ENCODE measurements around the gene CCSER1. TPM values are rescaled to one million over a fixed set of nuclear protein-coding genes. Genes with fewer than 3 reads are reported as not detected.

CCSER1 gene
- total and polyA plus RNA-seq, 9 donors, result 0.21 to 8.3 (median 3.2) TPM

DNA sequence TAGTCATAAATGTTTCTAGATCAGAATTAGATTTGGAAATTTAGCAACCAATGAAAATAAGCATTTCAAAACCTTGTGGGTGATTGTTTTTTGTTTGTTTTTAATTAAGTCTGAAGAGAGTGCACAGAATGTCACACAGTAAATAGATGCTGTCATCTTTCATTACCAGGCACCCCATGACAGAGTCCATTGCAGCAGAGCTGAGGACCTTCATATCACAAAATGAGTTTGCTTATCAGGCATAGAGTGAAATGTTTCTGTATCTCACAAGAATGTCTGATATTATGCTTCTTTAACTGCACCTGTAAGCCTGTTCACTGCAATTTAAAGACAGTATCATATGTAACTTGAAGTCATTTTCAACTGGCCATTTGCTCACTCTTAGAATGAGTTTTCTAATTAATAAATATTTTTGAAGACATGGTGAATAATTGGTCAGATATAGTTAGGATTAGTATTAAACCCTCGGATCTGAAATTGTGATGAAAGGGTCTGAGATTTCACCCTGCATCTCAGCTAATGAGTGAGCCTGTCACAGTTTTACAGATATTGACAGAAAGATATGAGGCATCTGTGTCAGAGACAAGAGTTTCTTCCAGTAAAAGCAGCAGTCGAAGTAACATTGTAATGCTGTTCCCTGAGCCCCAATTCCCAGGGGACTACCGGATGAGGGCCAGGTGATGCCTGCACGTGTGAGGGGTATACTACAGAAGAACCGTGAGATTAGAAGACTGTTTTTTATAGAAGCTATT, 416.4 kb downstream of the CCSER1 start:
- no peak for DNase-seq
- Histone ChIP-seq H3K27me3 (no peaks in the 10 kb centered on the region), H3K36me3 (no peaks in the 10 kb centered on the region), H3K9me3 (no peaks in the 10 kb centered on the region), H3K27ac (no peak overlapping the region), H3K4me3 (no peak overlapping the region), H3K4me1 (ENCODE audit: insufficient read depth) (no peaks in the 10 kb centered on the region)
- no peak for TF ChIP-seq CTCF (IDR thresholded peaks at IDR 0.05)
- TF ChIP-seq POLR2A (IDR thresholded peaks at IDR 0.05), result no peak
- TF ChIP-seq EP300 (IDR thresholded peaks at IDR 0.05), result no peak
- 81 to 92% (median 91%) methylated on average over 5 of the region's 5 CpGs for WGBS, 3 donors
- intact Hi-C loops (cut with DNase I), result no loop called here

DNA sequence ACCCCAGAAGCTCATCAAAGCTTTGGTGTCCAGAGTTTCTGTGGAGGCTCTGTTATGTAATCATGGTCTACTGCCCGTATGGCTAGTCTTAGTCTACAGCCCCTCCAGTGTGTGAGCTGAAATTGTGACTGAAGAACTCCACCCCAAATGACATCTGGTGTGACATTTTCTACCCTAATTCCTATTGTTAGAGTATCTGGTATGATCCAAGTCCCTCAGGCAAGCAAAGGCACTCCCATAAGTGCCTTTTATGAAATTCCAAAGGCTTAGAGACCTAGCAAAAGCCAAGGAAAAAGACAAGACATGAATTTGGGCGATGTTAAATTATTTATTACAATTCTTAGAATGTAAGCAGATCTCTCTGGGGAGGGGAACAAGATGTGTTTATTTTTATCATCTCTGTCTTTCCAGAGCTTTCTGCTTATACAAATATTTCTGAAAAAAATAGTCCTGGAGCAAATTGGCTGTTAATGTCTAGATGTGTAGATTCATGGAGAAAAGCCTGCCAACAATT, 417.4 kb downstream of the CCSER1 start:
- WGBS, 3 donors, result 74 to 91% (median 84%) methylated on average over 2 of the region's 2 CpGs
- Histone ChIP-seq H3K4me3 (no peak overlapping the region), H3K36me3 (no peaks in the 10 kb centered on the region), H3K27me3 (no peaks in the 10 kb centered on the region), H3K4me1 (ENCODE audit: insufficient read depth) (no peaks in the 10 kb centered on the region), H3K27ac (no peak overlapping the region), H3K9me3 (no peaks in the 10 kb centered on the region)
- intact Hi-C loops (cut with DNase I), result no loop called here
- TF ChIP-seq POLR2A (IDR thresholded peaks at IDR 0.05) (no peak), EP300 (IDR thresholded peaks at IDR 0.05) (no peak)
- no peak for DNase-seq

- TF ChIP-seq POLR2A (IDR thresholded peaks at IDR 0.05), result no peak
- no peak for TF ChIP-seq CTCF (IDR thresholded peaks at IDR 0.05)
- no peak for TF ChIP-seq EP300 (IDR thresholded peaks at IDR 0.05)
- H3K4me3 ChIP-seq, result no peak overlapping the region
- no peaks in the 10 kb centered on the region for H3K27me3 ChIP-seq
- H3K4me1 ChIP-seq (ENCODE audit: insufficient read depth), result no peaks in the 10 kb centered on the region
- intact Hi-C loops (cut with DNase I), result no loop called here
- DNase-seq, result no peak
- H3K36me3 ChIP-seq, result no peaks in the 10 kb centered on the region
- WGBS, 3 donors, result 91 to 94% (median 94%) methylated on average over 4 of the region's 4 CpGs
- H3K27ac ChIP-seq, result no peak overlapping the region
- no peaks in the 10 kb centered on the region for H3K9me3 ChIP-seq
These were observed 418.2 kb downstream of the CCSER1 start for GRCh38 chr4:90545380-90545779.

- TF ChIP-seq EP300 (IDR thresholded peaks at IDR 0.05) (no peak), POLR2A (IDR thresholded peaks at IDR 0.05) (no peak), CTCF (IDR thresholded peaks at IDR 0.05) (no peak)
- WGBS, 3 donors, result 86 to 97% (median 87%) methylated on average over 1 of the region's 1 CpG
- no peaks in the 10 kb centered on the region for H3K27me3 ChIP-seq
These were observed 418.9 kb downstream of the CCSER1 start for GRCh38 chr4:90546114-90546513.

DNA sequence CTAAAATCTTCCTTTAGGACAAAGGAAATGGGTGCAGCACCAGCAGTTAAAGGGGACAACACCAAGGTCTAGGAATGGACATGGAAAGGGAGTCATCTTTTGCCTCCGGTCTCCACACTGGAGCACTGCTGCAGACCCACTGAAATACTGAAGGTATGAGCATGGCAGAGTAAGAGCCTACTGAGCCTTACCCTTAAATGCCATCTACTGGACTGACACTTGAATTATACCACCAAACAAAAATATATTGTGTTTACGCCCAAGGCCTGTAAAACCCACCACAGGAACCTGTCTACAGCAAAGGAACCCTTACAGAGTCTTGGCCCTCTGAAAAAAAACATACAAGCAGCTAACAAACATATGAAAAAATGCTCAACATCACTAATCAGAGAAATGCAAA, 443.4 kb downstream of the CCSER1 start:
- 93 to 98% (median 94%) methylated on average over 2 of the region's 2 CpGs for WGBS, 3 donors
- H3K27me3 ChIP-seq, result peaks cover 2% of the 10 kb centered on the region
- H3K27ac ChIP-seq, result no peak overlapping the region
- TF ChIP-seq EP300 (IDR thresholded peaks at IDR 0.05) (no peak), CTCF (IDR thresholded peaks at IDR 0.05) (no peak), POLR2A (IDR thresholded peaks at IDR 0.05) (no peak)
- no peaks in the 10 kb centered on the region for H3K36me3 ChIP-seq
- DNase-seq, result no peak
- H3K4me3 ChIP-seq, result no peak overlapping the region
- H3K9me3 ChIP-seq, result no peaks in the 10 kb centered on the region
- intact Hi-C loops (cut with DNase I), result no loop called here
- no peaks in the 10 kb centered on the region for H3K4me1 ChIP-seq (ENCODE audit: insufficient read depth)

More at GRCh38 chr4:90546114-90546513, 418.9 kb downstream of the CCSER1 start:
- Histone ChIP-seq H3K4me1 (ENCODE audit: insufficient read depth) (no peaks in the 10 kb centered on the region), H3K27ac (no peak overlapping the region), H3K4me3 (no peak overlapping the region), H3K9me3 (no peaks in the 10 kb centered on the region), H3K36me3 (no peaks in the 10 kb centered on the region)
- DNase-seq, result no peak
- intact Hi-C loops (cut with DNase I), result no loop called here
